ENCODE measurements around the gene SYNM.
A peak's percentile ranks its signal among the peaks of the same experiment; 100 is the strongest.
"Not testable (repeated sequence)": the region's sequence is repeated elsewhere in the genome, so short reads cannot be mapped to it uniquely, and the experiment has no call there.

Gene SYNM

DNA sequence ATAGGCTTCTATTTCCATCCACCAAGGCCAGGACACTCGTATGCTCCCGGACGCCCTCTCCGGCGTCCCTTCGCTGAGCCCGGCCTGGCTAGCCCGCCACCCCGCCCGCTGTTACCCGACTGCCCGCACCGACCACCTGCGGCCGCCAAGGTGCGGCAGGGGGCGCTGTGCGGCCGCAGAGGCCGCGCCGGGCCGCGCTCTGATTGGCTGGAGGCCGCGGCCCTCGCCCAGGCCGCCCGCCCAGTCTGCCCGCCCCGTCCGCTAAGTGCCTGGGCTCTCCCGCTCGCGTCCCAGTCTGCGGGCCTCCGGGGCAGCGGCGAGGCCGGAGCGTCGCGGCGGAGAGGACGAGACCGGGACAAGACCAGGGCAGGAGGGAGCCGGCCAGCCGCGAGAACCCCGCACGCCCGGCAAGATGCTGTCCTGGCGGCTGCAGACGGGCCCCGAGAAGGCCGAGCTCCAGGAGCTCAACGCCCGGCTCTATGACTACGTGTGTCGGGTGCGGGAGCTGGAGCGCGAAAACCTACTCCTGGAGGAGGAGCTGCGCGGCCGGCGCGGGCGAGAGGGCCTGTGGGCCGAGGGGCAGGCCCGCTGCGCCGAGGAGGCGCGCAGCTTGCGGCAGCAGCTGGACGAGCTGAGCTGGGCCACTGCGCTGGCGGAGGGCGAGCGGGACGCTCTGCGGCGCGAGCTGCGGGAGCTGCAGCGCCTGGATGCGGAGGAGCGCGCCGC lies at the start of gene SYNM:
Gene SYNM (plus strand): TSS at position 293 of the 726 bp plus-strand sequence. CDS start 120 bp downstream, at position 413.
- peak; percentile 59 to 97 (median 70) for DNase-seq
- intact Hi-C loops (cut with DNase I): loop anchor here (1.0 to 10.0 kb wide), 2 partner anchors 108 to 630 kb away; partner anchors contain the start of gene LYSMD4

DNA sequence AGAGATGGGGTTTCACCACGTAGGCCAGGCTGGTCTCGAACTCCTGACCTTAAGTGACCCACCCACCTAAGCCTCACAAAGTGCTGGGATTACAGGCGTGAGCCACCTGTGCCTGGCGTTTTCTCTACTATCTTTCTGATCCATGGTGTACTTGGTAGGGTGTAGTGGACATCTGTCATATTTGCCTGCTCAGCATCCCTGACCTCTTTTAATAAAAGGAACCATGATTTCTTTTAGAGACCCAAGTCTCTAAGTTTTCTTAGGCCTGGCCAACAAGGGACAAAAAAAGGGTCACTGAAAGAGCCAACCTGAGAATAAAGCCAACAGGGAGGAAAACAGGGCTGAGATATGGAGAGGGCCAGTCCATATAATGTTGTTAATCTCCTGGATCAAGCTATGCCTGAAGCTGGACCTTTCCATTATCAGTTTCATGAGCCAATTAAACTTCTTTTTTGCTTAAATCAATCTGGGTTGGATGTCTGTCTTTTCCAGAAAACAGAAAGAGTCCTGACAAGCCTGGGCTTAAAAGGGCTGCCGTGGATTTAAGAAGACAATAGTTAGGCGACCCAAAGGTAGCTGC lies 49.2 kb upstream of the SYNM start:
- DNase-seq: no peak
- intact Hi-C loops (cut with DNase I): loop anchor here (5.0 kb wide), 1 partner anchor 198 kb away; no protein-coding TSS in a partner anchor

- DNase-seq: no peak
- intact Hi-C loops (cut with DNase I): loop anchor here (5.0 kb wide), 1 partner anchor 200 kb away; no protein-coding TSS in a partner anchor
These were observed 47.9 kb upstream of the SYNM start for GRCh38 chr15:99057020-99057419.

- DNase-seq: no peak
- intact Hi-C loops (cut with DNase I): loop anchor here (5.0 kb wide), 1 partner anchor 201 kb away; no protein-coding TSS in a partner anchor
These were observed 47.0 kb upstream of the SYNM start for GRCh38 chr15:99057697-99058420.

DNA sequence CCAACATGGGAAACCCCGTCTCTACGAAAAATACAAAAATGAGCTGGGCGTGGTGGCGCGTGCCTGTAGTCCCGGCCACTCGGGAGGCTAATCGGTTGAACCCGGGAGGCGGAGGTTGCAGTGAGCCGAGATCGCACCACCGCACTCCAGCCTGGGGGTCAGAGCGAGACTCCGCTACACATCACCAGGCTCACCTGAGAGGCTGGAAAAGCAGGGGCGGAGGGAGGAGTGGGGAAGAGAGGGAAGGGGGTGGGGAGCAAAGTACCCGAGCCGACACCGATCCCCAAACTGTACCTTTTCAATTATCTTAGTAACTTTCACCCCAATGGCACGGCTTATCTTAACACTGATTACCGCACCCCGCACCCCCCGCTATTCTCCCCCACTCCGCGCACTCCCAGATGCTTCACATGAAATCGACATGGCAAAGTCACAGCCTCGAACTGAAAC lies 46.4 kb upstream of the SYNM start:
- DNase-seq: no peak
- intact Hi-C loops (cut with DNase I): loop anchor here (5.0 kb wide), 1 partner anchor 201 kb away; no protein-coding TSS in a partner anchor

DNA sequence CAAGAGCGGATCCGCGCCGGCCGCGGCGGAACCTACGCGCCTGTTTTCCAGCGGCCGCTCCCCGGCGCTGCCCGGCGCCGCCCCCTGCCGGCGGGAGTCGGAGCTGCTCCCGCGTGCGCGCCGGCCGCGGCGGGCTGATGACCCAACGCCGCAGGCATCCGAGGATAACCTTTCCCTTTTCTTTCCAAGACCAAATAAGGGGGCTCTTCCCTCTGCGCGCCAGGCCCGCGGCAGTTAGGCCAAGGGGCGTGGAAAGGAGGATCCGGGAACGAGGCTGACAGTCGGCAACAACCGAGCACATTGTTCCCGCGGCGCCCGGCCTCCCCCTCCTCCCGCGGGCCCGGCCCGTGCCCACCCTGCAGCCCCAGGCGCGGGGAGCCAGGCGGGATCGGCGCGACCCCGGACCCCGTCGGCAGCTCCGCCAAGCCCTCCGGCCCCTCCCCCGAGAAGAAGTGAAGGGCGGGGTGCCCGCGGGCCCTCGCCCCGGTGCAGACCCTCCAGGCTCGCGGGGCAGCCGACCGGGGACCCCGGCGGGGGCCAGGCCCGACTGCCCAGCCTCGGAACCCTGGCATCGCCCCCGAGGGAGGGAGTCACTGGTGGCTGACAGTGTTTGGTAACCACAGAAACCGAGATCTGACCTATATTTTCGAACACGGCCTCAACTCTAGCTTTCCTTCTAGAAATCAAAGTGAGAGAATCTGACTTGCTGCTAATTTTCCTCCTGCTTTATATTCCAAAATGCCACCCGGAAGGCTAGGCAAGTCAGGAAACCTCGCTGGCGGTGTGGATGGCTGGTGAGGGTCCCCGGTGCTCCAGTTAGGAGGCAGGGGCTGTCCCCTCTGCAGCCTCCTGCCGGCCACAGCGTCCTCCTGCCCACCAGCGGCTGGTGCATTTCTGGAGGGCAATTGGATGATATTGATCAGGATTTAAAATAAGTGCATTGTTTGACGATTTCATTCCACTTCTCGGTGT lies 45.6 kb upstream of the SYNM start:
- DNase-seq: peak; percentile 31 to 94 (median 52)
- intact Hi-C loops (cut with DNase I): loop anchor here (5.0 kb wide), 1 partner anchor 202 kb away; no protein-coding TSS in a partner anchor

DNA sequence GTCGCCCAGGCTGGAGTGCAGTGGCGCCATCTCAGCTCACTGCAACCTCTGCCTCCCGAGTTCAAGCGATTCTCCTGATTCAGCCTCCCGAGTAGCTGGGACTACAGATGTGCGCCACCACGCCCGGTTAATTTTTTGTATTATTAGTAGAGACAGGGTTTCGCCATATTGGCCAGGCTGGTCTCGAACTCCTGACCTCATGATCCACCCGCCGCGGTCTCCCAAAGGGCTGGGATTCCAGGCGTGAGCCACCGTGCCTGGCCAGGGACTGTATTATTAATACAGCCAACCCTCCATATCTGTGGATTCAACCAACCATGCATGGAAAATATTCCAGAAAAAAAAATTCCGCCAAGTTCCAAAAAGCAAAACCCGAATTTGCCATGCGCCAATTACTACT lies 44.7 kb upstream of the SYNM start:
- DNase-seq; intact Hi-C loops (cut with DNase I): not testable (repeated sequence)

- DNase-seq: no peak
- intact Hi-C loops (cut with DNase I): no loop called here
These were observed 42.7 kb upstream of the SYNM start for GRCh38 chr15:99062226-99062625.

DNA sequence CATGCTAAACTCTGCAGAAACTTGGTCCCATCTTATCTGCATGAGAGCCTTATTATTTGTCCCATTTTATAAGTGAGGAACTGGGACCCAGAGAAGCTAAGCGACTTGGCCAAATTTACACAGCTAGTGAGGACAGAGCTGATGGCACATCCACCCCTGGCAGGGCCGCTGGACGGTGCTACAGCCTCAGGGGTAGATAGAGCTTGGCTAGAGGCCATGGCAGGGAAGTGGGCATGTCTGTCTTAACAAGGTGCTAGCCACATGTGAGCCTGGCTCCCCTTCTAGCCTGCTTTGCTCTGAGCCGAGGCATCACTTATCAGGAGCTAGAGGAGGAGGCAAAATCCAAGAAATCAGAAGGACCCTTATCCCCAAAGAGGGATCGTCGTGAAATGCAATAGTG lies 36.7 kb upstream of the SYNM start:
- no peak for DNase-seq
- intact Hi-C loops (cut with DNase I): no loop called here

DNA sequence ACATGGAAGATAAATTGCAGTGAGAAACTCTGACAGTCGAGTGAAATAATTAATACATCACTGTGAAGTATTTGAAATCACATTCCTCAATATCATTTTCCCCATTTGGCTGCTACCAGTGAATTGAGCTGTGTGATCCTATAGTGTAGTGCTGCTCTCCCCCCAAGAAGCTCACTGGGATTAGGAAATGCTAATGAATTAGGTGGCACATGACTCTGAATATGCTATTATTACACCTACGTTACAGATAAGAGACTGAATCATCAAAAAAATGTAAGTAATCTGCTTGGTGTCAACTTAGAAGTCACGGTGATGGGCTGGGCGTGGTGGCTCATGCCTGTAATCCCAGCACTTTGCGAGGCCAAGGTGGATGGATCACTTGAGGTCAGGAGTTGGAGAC lies 34.7 kb upstream of the SYNM start:
- intact Hi-C loops (cut with DNase I): loop anchor here (10.0 kb wide), 1 partner anchor 165 kb away; no protein-coding TSS in a partner anchor
- DNase-seq: no peak

GRCh38 chr15:99071091-99071680 lies 33.7 kb upstream of the SYNM start:
- intact Hi-C loops (cut with DNase I): loop anchor here (10.0 kb wide), 1 partner anchor 166 kb away; no protein-coding TSS in a partner anchor
- no peak for DNase-seq

DNA sequence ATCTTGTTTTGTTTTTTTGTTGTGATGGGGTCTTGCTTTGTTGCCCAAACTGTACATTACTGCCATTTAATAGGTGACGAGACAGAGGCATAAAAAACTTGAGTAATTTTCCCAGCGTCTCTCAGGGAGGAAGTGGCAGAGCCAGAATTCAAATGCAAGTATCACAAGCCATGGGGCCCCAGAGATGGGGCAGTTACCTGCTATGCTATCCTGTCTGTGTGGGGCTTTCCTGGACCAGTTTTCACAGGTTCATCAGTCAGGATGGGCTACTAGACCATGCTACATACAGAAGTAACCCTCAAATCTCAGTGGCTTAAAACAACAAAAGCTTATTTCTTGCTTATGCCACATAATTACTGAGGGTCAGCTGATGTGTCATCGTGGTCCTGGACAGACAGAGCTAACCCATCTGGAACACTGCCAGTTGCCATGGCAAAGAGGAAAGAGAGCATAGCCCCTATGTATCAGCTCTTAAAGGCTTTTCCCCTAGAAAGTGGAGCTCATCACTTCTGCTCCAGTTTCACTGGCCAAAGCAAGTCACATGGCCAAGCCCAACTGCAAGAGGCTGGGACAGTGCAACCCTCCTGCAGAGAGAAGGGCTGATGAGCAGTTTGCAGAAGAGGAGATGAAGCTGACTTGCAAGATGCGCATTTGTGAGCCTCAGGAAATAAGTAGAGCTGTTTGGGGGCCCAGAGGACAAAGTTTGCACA lies 31.7 kb upstream of the SYNM start:
- no peak for DNase-seq
- intact Hi-C loops (cut with DNase I): loop anchor here (10.0 kb wide), 1 partner anchor 168 kb away; no protein-coding TSS in a partner anchor

DNA sequence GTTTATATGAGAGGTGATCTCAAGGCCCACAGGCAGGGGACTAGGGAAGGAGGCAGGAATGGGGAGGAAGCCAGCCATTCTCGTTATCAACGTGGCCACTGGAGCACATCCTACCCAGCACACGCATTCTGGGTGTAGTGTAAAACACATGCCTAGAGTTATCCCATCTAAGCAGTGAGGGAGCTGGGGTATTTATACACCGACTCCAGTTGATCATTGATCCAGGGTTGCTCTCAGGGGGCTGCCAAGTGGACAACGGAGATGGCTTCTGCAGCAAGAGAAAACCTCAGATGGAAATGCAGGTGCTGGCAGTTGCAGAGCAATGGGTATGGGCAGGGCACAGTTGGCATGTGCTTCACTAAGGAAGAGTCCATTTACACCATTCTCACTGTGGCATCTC lies 30.4 kb upstream of the SYNM start:
- DNase-seq: no peak
- intact Hi-C loops (cut with DNase I): loop anchor here (10.0 kb wide), 1 partner anchor 170 kb away; no protein-coding TSS in a partner anchor

DNA sequence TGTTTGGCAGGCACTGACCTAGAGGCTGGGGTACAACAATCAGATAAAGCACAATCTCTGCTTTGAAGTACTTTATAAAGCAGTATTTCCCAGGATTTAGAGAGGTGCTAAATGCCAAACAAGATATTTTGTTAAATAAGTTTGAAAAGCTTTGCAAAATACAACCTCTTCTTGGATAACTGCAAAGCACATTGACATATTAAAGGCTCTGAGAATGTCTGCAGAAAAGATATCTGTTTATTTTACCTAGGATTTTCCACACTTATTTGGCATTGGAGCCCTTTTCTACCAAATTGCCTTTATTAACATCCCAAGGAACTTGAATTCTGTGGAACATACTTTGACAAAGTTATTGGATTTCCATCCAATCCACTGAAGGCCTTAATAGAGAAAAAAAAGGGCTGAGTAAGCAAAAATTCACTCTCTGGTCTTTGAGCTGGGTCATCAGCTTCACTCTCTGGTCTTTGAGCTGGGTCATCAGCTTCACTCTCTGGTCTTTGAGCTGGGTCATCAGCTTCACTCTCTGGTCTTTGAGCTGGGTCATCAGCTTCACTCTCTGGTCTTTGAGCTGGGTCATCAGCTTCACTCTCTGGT lies 29.7 kb upstream of the SYNM start:
- intact Hi-C loops (cut with DNase I): loop anchor here (5.0 to 10.0 kb wide), 2 partner anchors 170 to 433 kb away; no protein-coding TSS in a partner anchor
- not testable (repeated sequence) for DNase-seq

DNA sequence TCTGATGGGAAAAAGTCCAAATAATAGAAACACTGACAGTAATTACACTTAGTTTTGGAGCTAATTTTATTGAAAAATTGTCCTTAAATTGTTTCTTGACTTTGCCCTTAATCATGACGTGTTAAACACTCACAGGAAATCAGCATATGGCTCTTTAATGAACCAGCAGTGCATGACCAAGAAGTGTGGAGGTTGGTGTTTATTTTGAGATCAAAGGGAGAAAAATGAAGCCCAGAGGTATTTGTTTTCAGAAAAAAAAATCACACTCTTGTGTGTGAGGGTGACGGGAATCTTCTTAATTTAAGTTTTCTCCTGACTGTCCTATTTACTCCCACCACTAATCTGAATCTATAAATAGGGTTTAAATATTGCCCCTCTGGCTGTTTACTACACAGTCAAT lies 28.8 kb upstream of the SYNM start:
- intact Hi-C loops (cut with DNase I): loop anchor here (2.0 to 10.0 kb wide), 3 partner anchors 171 to 633 kb away; no protein-coding TSS in a partner anchor
- DNase-seq: no peak

- DNase-seq: peak in 4 of 10 donors; percentile 22 to 41 (median 31)
- intact Hi-C loops (cut with DNase I): loop anchor here (1.0 to 10.0 kb wide), 4 partner anchors 172 to 634 kb away; no protein-coding TSS in a partner anchor
These were observed 28.1 kb upstream of the SYNM start for GRCh38 chr15:99076555-99077308.

GRCh38 chr15:99082798-99083197 lies 22.1 kb upstream of the SYNM start:
- intact Hi-C loops (cut with DNase I): no loop called here
- no peak for DNase-seq

Data from posterior cingulate gyrus (tissue), 11 donors.